ACHN (cell line): ENCODE results near the gene SNTG2.
A peak's percentile ranks its signal among the peaks of the same experiment; 100 is the strongest.

Experiments
- DNase-seq: peaks from one replicate; pipeline ENCODE4 v3.0.0-alpha.2; 2015
- in situ Hi-C: cut with HindIII; loops from 2 replicates; pipeline ENCODE4 v1.10.0; 2017; ENCODE audit warnings: low sequenced_read_pairs, low pct_ligation_motif_present, low pct_unique_long_range_greater_than_20kb

The SNTG2 gene

GRCh38 chr2:1026141-1026540, 75.5 kb downstream of the SNTG2 start:
- in situ Hi-C loops: no loop called here
- DNase-seq: no peak

- DNase-seq: no peak
- in situ Hi-C loops: no loop called here
Measured at GRCh38 chr2:1028831-1029230, 78.2 kb downstream of the SNTG2 start.

- in situ Hi-C loops: no loop called here
- DNase-seq: no peak
Measured at GRCh38 chr2:1032030-1032429, 81.4 kb downstream of the SNTG2 start.

- in situ Hi-C loops: no loop called here
- DNase-seq: no peak
Measured at GRCh38 chr2:1033069-1033468, 82.4 kb downstream of the SNTG2 start.

- DNase-seq: no peak
- in situ Hi-C loops: no loop called here
Measured at GRCh38 chr2:1037066-1037465, 86.4 kb downstream of the SNTG2 start.

- in situ Hi-C loops: no loop called here
- DNase-seq: no peak
Measured at GRCh38 chr2:1039549-1039948, 88.9 kb downstream of the SNTG2 start.

GRCh38 chr2:1041012-1041805, 90.6 kb downstream of the SNTG2 start:
- DNase-seq: no peak
- in situ Hi-C loops: no loop called here

GRCh38 chr2:1045109-1045508, 94.5 kb downstream of the SNTG2 start:
- in situ Hi-C loops: no loop called here
- no peak for DNase-seq

GRCh38 chr2:1046067-1046466, 95.4 kb downstream of the SNTG2 start:
- no peak for DNase-seq
- in situ Hi-C loops: no loop called here

GRCh38 chr2:1047485-1047884, 96.8 kb downstream of the SNTG2 start:
- in situ Hi-C loops: no loop called here
- peak; percentile 56 for DNase-seq

GRCh38 chr2:1049691-1050090, 99.0 kb downstream of the SNTG2 start:
- DNase-seq: no peak
- in situ Hi-C loops: no loop called here

- in situ Hi-C loops: no loop called here
- peak; percentile 53 for DNase-seq
Measured at GRCh38 chr2:1051075-1051474, 100.4 kb downstream of the SNTG2 start.

GRCh38 chr2:1052771-1053191, 102.1 kb downstream of the SNTG2 start:
- no peak for DNase-seq
- in situ Hi-C loops: no loop called here

GRCh38 chr2:1053786-1054185, 103.1 kb downstream of the SNTG2 start:
- in situ Hi-C loops: no loop called here
- DNase-seq: no peak

GRCh38 chr2:1054399-1054798, 103.8 kb downstream of the SNTG2 start:
- in situ Hi-C loops: no loop called here

GRCh38 chr2:1055014-1055595, 104.5 kb downstream of the SNTG2 start:
- DNase-seq: peak; percentile 94
- in situ Hi-C loops: no loop called here

More at GRCh38 chr2:1054399-1054798, 103.8 kb downstream of the SNTG2 start:
- no peak for DNase-seq

GRCh38 chr2:1060372-1060771, 109.7 kb downstream of the SNTG2 start:
- DNase-seq: no peak
- in situ Hi-C loops: no loop called here

- in situ Hi-C loops: no loop called here
- DNase-seq: no peak
Measured at GRCh38 chr2:1060987-1061386, 110.3 kb downstream of the SNTG2 start.

- in situ Hi-C loops: no loop called here
- no peak for DNase-seq
Measured at GRCh38 chr2:1068241-1068640, 117.6 kb downstream of the SNTG2 start.

- DNase-seq: no peak
- in situ Hi-C loops: no loop called here
Measured at GRCh38 chr2:1068822-1069221, 118.2 kb downstream of the SNTG2 start.
